ENCODE results near the gene ZSWIM7.
A peak's percentile ranks its signal among the peaks of the same experiment; 100 is the strongest.

Gene ZSWIM7

DNA sequence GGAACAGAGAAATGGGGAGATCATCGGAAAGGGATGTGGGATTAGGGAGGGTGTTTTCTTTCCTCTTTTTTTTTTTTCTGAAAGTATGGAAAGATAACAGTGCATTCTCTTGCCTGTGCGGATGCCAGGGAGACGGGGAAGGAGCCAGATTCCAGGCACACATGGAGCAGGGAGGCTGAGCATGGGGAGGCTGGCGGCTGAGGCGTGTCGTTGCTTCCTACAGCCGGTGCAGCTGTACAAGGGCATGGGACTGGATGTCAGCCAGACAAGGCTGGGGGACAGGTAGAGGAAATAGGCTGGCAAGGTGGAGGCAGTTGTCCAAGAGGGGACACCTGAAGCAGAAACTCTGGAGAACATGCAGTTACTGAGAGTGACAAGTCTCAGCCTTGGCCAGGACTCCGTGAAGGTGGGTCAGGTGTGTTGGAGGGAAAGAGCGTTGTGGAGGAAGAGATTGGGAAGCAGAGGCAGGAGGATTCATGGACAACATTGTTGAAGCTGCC lies 71.2 kb downstream of the ZSWIM7 start:
- peak; percentile 8 for DNase-seq
